IPS-11a (cell line): ENCODE results near the gene PTX4.
"Not testable (repeated sequence)": the region's sequence is repeated elsewhere in the genome, so short reads cannot be mapped to it uniquely, and the experiment has no call there.

Experiments used
- H3K4me3 ChIP-seq: one replicate; pipeline ENCODE4 v1.5.1; 2013; ENCODE audit warnings: low read depth, low read length, control low read depth

PTX4 gene

DNA sequence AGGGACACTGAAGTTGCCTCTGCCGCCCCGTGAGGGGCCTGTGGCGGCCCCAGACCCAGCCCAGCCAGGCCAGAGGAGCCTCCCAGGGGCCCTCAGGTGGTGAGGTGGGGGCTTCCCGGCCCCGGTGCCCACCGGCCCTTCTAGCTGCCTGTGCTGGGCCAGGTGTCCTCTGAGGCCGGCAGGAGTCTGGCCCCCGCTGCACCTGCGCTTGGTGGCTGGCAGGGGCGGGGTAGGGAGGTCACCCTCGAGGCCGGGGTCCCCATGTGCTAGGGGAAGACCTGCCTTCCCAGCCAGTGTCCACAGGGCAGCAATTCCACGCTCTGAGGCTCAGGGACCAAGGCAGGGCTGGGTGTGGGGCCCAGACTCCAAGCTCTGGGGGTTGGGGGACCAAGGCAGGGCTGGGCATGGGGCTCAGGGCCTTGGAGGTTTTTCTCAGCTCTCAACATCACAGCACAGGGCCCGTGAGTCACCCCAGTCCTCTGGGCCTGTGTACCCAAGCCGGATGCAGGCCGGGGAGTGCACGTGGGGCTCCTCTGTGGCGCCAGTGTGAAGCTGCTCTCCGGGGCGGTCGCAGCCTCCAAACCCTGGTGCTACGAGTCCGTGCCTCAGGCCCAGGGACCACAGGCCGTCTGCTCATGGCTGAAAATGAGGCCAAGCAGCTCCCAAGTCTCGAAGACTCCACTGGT lies 43.1 kb downstream of the PTX4 start:
- H3K4me3 ChIP-seq = no peak overlapping the region

DNA sequence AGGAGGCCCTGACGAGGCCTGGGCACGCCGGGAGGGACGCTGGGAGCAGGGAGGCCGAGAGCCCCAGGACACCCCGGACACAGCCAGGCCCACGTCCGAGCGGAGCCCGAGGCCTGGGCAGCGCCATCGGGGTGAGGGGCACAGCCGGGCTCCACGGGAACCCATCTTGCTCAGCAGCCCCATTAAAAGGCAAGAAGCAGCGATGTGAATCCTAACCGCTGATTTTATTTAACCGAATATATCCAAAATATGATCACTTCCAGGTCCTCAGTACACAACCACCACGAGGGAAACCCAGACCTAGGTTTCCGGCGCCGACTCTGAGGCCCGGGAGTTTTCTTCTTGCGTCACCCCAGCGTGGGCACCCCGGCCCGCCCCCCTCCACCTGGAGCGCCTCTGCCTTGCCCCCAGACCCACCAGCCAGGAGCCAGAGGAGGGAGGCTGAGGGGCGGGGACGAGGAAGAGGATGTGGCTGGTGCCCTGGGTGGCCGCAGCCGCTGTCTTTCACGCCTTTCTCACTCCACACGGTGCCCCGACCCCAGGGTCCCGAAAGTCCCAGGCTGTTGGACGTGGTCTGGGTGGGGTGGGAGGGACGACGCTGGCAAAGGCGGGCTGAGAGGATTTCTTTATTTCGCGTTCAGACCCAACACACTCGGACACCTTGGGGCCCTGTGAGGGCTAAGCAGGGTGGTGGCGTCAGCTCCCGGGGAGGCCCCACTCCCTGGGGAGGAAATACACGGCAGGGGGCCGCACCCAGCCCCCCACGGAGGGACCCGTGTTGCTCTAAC lies 43.8 kb downstream of the PTX4 start:
- no peak overlapping the region for H3K4me3 ChIP-seq

DNA sequence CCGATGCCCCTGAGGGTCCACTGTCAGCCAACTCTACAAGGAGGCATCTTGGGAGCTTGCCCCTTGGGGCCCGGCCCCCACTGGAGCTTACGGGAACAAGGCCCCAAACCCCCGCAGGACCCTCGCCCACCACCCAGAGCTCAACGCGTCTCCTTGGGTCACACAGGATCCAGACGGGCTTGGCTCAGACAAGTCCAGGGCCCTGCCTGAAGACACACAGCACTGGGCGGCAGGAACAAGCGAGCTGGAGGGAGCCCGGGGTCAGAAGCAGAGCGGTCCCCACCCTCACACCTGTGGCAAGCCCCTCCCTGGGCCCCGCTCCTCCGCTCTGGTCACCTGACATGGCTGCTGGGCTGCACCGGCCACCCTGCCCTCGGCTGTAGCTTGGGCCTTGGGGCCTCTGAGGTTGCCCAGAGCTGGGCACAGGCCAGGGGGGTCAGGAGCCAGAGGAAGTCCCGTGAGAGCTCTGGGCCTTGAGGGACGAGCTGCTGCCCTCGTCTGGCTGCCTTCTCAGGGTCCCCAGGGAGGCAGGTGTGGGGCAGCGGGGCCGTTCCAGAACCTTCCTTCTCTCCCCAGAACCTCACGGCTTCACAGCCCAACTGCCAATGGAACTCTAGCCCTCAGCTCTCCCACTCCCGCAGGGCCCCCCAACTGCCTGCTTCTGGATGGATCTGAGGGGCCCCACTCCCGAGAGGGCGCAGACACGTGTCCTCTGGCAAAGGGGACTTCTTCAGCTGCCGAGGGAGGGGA lies 44.6 kb downstream of the PTX4 start, which contains the start of gene CCDC154:
Gene CCDC154 (minus strand): TSS at position 577 of the 750 bp plus-strand sequence. CDS start 234 bp downstream, at position 343.
- H3K4me3 ChIP-seq = no peak within 1 kb of the TSS

DNA sequence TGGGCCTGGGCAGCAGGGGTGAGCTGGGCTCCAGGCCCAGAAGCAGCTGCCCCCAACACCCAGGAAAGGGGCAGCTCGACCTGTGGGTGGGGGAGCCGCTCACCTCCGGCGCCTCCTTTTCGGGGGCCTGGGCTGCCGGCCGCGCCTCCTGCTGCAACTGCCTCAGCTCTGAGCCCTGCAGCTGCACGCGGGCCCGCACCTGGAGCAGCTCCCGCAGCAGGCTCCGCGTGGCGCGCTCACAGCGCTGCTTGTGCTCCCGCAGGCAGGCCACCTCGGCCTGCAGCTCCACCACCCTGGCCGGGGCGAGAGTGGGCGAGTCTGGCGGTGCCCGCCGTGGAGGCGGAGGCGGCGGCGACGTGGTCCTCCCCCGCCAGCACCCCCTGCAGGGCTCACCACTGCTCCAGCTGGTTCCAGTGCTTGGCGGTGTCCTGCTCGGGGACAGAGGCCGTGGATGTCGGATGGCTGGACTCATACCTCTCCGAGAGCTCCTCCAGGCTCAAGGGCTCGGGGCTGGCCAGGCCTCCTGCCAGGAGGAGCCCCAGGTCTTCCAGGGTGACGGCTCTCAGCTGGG lies 45.3 kb downstream of the PTX4 start:
- no peak overlapping the region for H3K4me3 ChIP-seq

DNA sequence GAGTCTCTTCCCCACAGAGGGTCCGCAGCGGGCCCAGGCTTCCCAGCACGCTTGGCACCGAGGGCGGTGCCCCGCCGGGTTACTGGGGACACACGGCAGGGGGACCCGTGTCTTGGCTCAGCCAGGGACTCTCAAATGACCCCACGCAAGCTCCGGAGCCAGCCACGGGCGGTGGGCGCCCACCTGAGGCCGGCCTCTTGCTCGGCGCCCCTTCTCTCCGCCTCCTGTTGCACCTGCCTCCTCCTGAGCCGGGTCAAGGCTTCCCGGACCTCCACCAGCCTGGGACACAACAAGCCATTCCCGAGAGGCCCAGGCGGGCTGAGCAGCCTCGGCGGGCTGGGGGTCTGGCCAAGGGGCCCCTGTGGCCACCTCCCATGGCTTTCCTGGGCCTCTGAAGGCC lies 46.0 kb downstream of the PTX4 start:
- H3K4me3 ChIP-seq = no peak overlapping the region

DNA sequence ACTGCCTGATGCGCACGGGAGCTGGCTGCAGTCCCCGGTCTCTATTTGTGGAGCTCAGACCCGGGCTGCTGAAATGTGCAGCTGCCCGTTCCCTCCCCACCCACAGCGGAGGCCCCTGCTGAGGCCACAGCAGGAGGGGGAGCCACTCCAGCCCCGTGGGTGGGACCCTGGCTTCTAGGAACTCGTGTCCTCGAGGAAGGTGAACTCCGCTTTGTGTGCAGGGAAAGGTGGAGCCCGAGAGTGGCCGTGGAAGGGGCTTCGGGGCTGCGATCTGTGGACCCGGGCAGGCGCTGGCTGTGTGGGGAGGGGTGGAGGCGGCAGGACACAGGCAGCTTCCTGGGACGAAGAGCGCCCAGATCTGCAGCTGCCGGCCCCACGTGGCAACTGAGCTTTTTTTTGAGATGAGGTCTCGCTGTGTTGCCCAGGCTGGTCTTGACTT lies 47.3 kb downstream of the PTX4 start:
- H3K4me3 ChIP-seq = no peak overlapping the region

DNA sequence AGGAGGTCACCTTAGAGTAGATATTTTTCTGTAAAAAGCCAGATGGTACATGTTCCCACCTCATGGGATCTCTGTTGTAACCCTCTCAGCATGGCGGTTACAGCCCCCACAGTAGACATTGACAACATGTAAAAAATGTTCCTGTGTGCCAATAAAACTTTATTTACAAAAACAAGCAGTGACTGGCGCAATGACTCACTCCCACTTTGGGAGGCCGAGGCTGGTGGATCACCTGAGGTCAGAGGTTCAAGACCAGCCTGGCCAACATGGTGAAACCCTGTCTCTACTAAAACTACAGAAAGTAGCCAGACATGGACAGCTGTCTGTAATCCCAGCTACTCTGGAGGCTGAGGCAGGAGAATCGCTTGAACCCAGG lies 49.1 kb downstream of the PTX4 start:
- H3K4me3 ChIP-seq = not testable (repeated sequence)

DNA sequence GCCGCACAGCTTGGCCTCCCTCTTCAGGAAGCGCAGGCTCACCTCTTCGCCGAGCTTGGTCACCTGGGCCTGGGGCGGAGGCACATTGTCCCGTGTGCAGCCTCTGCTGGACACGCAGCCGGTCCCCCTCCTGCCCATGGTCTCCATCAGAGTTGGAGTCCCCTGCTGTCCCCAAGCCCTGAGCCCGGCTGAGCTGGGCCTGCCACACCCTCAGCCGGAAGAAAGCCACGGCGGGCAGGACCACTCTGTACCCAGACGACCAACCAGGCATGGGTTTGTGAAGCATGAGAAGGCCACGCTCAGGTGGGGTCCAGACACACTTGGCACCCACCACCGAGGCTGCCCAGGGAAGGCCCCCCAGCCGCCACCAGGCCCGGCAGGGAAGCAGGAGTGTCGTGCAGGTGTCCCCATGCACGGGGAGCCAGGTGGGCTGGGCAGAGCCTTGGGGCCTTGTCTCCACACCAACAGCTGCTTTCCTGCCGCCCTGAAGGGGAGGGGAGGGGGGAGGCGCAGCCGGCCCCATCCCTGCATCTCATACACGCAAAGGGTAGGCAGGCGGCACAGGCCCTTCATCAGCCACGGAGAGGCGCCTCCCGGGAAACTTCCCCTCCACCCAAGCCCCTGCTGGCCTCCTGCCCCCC lies 49.6 kb downstream of the PTX4 start:
- H3K4me3 ChIP-seq = no peak overlapping the region

DNA sequence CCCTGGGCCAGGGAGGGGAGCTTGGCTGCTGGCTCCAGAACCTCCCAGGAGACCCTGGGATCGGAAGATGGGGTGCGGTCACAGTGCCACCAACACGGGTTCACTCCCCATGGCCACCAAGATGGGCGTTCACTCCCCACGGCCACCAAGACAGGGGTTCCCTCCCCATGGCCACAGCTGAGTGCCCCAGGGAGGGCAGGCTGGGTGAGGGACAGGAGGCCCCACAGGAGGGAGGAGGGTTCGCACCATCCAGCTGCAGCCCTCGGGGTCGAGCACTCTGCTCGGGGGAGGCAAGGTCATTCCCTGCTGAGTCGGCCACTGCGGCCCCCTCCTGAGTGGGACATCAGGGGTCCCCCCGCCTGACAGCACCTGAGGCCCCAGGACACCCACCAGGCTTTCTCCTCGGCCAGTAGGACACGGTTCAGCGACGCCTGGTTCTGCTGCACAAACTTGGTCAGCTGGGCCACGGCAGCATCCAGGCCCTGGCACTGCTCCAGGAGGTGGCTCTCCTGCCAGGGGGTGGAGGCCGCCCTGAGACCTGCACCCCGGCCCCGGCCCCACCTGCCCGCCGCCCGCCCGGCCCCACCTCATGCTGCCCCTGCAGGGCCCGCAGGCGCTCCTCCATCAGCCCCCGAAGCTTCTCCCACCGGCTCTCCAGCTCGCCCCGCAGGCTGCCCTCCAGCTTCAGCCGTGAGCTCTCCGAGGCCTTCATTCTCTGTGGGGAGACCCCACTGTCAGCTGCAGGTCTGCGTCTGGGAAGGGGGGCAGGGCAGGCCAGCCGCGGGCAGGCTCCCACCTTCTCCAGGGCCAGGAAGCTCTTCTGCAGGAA lies 50.3 kb downstream of the PTX4 start:
- no peak overlapping the region for H3K4me3 ChIP-seq

DNA sequence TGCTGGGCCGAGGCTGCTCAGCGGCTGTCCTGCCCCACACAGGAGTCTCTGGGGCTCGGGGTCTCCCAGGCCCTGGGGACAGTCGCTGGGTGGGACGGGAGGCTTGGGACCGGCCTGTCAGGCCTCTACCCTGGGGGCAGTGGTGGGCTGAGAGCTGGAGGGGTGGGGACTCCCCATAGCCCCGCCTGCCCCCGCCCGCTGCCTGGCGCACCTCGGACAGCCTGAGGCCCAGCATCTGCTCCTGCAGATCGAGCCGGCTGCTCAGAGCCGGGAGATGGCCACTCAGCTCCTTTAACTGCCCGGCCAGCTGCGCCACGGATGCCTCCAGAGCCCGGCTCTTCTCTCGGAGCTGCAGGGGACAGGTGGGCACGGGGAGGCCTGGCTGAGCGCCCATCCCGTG lies 51.1 kb downstream of the PTX4 start:
- no peak overlapping the region for H3K4me3 ChIP-seq

DNA sequence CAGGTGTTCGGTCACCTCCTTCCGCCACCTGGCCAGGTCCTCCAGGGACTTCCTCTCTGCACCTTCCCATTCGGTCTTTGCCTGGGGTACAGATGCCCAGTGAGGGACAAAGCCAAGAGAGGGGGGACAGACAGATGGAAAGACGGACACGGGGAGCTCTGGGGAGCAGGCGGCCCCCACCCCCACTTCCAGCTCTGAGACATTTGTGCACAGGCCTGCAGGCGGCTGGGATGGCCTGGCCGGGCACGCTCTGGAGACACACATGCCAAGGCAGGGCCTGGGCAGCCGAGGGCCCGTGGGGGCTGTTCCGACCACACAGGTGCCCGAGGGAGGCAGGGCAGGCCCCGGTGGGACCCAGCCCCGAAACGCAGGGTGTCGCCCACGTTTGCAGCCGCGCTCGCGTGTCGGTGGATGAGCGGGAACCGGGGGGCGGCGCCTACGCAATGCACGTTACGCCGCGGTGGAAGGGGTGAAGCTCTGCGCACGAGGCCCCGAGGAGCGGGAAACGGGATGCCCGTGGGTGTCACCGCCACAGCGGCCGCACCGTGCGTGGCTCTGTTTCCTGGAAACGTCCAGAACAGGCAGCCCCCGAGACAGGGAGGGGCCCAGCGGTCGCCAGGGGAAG lies 51.9 kb downstream of the PTX4 start:
- no peak overlapping the region for H3K4me3 ChIP-seq

DNA sequence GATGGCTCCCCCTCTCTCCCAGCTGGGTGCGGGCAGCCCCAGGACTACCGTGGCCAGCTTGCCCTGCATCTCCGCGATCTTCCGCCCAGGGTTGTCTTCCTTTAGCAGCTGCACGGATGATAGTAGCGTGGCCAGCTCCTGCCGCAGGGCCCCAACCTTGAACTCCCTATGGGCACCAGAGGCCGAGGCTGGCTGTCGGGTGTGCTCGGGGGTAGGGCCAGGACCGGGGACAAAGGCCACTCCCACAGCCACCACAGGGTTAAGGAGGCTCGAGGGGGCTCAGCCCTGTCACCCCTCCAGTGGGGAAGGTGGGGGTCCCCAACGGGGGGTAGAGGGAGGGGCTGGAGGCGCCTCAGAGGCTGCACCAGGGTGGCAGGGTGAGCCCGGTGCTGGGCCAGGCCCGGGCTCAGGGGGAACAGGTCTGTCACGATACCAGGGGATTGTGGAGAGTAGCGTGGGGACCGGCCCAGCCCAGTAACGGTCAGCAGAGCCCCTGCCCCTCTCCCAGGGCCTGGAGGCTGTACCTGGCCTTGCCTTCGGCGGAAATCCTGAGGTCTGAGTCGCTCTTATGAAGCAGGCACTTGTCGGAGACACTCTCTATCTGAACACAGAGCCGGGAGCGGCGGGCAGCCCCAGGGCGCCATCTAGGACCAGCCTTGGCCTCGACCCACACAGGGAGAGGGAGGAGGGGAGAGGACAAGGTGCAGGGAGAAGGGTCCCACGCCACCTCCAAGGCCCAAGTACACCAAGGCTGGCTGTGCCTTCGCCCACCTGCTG lies 52.6 kb downstream of the PTX4 start:
- no peak overlapping the region for H3K4me3 ChIP-seq
